Peyer's patch (tissue), 4 donors: ENCODE results near the gene CSF3R. TPM values are rescaled to one million over a fixed set of nuclear protein-coding genes. Genes with fewer than 3 reads are reported as not detected.

Experiments used
- DNase-seq, 3 donors: peaks; one replicate each; pipeline ENCODE4 v3.0.0-alpha.2; 2017 to 2019
- H3K27ac ChIP-seq, 4 donors: fragments of 200-600 bp; sonication (generic); one replicate each; pipeline ENCODE4 v1.5.1; 2016 to 2019
- H3K27me3 ChIP-seq, 2 donors: fragments of 200-600 bp; sonication (generic); one replicate each; pipeline ENCODE4 v1.5.1; 2019
- H3K36me3 ChIP-seq, 3 donors: fragments of 200-600 bp; sonication (generic); one replicate each; pipeline ENCODE4 v1.5.1; 2016 to 2019
- H3K4me1 ChIP-seq, 4 donors: fragments of 200-600 bp; sonication (generic); one replicate each; pipeline ENCODE4 v1.5.1; 2016 to 2019
- H3K4me3 ChIP-seq, 4 donors: fragments of 200-600 bp; sonication (generic); 1 replicate in 3 of 4; 2 replicates in 1 of 4; pipeline ENCODE4 v1.5.1; 2016 to 2019; ENCODE audit warnings: mild to moderate bottlenecking in 1 of 4
- H3K9me3 ChIP-seq, 4 donors: fragments of 200-600 bp; sonication (generic); one replicate each; pipeline ENCODE4 v1.5.1; 2016 to 2019; ENCODE audit warnings: mild to moderate bottlenecking in 1 of 4
- CTCF ChIP-seq, 6 experiments: fragments of 450-650 bp in 4 of 6; fragments of 200-600 bp in 2 of 6; sonication (generic) in 1 of 6; IDR thresholded peaks; one replicate each; pipeline ENCODE4 v1.5.1; 2017 to 2019; ENCODE audit warnings: antibody characterized with exemption in 6 of 6, mild to moderate bottlenecking in 3 of 6, moderate library complexity in 1 of 6
- POLR2A ChIP-seq, 2 donors: fragments of 450-650 bp; IDR thresholded peaks; one replicate each; pipeline ENCODE4 v1.5.1; 2017; ENCODE audit warnings: antibody characterized with exemption in 2 of 2, mild to moderate bottlenecking in 2 of 2, moderate library complexity in 2 of 2
- total RNA-seq, 4 donors: library from RNA; depleted of rRNA; stranded (reverse); fragments of >200 nt; gene quantifications; one replicate each; pipeline ENCODE4 v1.1.0, GENCODE V29; 2016

Gene CSF3R
- total RNA-seq, 4 donors from 2014 or later, result 1.6 to 41.3 (median 4.2) TPM

GRCh38 chr1:36440646-36441045 lies 42.1 kb downstream of the CSF3R start:
- Histone ChIP-seq H3K36me3 (no peaks in the 10 kb centered on the region), H3K27ac (no peak overlapping the region), H3K9me3 (no peaks in the 10 kb centered on the region), H3K4me1 (no peaks in the 10 kb centered on the region), H3K4me3 (no peak overlapping the region), H3K27me3 (no peaks in the 10 kb centered on the region)
- no peak for DNase-seq
- TF ChIP-seq POLR2A (IDR thresholded peaks at IDR 0.05) (no peak), CTCF (IDR thresholded peaks at IDR 0.05) (no peak)

- no peak for TF ChIP-seq POLR2A (IDR thresholded peaks at IDR 0.05)
- no peak for TF ChIP-seq CTCF (IDR thresholded peaks at IDR 0.05)
- no peaks in the 10 kb centered on the region for H3K4me1 ChIP-seq
- no peaks in the 10 kb centered on the region for H3K36me3 ChIP-seq
- H3K27ac ChIP-seq, result no peak overlapping the region
- H3K4me3 ChIP-seq, result no peak overlapping the region
- H3K9me3 ChIP-seq, result no peaks in the 10 kb centered on the region
- DNase-seq, result no peak
- H3K27me3 ChIP-seq, result no peaks in the 10 kb centered on the region
Measured at GRCh38 chr1:36440044-36440443, 42.7 kb downstream of the CSF3R start.

- no peaks in the 10 kb centered on the region for H3K36me3 ChIP-seq
- no peak overlapping the region for H3K4me3 ChIP-seq
- no peaks in the 10 kb centered on the region for H3K4me1 ChIP-seq
- no peak for DNase-seq
- H3K27me3 ChIP-seq, result no peaks in the 10 kb centered on the region
- H3K27ac ChIP-seq, result no peak overlapping the region
- no peaks in the 10 kb centered on the region for H3K9me3 ChIP-seq
- no peak for TF ChIP-seq POLR2A (IDR thresholded peaks at IDR 0.05)
- no peak for TF ChIP-seq CTCF (IDR thresholded peaks at IDR 0.05)
Measured at GRCh38 chr1:36438715-36439114, 44.0 kb downstream of the CSF3R start.

- Histone ChIP-seq H3K27ac (no peak overlapping the region), H3K4me1 (no peaks in the 10 kb centered on the region), H3K36me3 (no peaks in the 10 kb centered on the region), H3K9me3 (no peaks in the 10 kb centered on the region), H3K4me3 (no peak overlapping the region), H3K27me3 (no peaks in the 10 kb centered on the region)
- no peak for DNase-seq
- no peak for TF ChIP-seq CTCF (IDR thresholded peaks at IDR 0.05)
- no peak for TF ChIP-seq POLR2A (IDR thresholded peaks at IDR 0.05)
Measured at GRCh38 chr1:36436821-36437220, 45.9 kb downstream of the CSF3R start.

GRCh38 chr1:36433102-36433501 lies 49.6 kb downstream of the CSF3R start:
- Histone ChIP-seq H3K27ac (no peak overlapping the region), H3K4me3 (no peak overlapping the region), H3K36me3 (no peaks in the 10 kb centered on the region), H3K4me1 (no peaks in the 10 kb centered on the region), H3K9me3 (no peaks in the 10 kb centered on the region), H3K27me3 (no peaks in the 10 kb centered on the region)
- no peak for DNase-seq
- TF ChIP-seq POLR2A (IDR thresholded peaks at IDR 0.05) (no peak), CTCF (IDR thresholded peaks at IDR 0.05) (no peak)

- Histone ChIP-seq H3K36me3 (no peaks in the 10 kb centered on the region), H3K9me3 (no peaks in the 10 kb centered on the region), H3K27ac (no peak overlapping the region), H3K27me3 (no peaks in the 10 kb centered on the region), H3K4me3 (no peak overlapping the region), H3K4me1 (no peaks in the 10 kb centered on the region)
- TF ChIP-seq CTCF (IDR thresholded peaks at IDR 0.05) (no peak), POLR2A (IDR thresholded peaks at IDR 0.05) (no peak)
- no peak for DNase-seq
Measured at GRCh38 chr1:36432616-36433015, 50.1 kb downstream of the CSF3R start.
